ENCODE measurements around the gene COG5. TPM values are rescaled to one million over a fixed set of nuclear protein-coding genes. Genes with fewer than 3 reads are reported as not detected.

The COG5 gene
- total RNA-seq, 1 experiment from 2014 or later: 29.1 TPM

GRCh38 chr7:107309296-107309695 is 254.4 kb downstream of the COG5 start:
- Histone ChIP-seq H3K27ac (ENCODE audit: low read length) (no peak overlapping the region), H3K4me3 (ENCODE audit: low read depth in 2 of 2, low read length in 2 of 2) (no peak overlapping the region), H3K4me1 (ENCODE audit: control insufficient read depth, insufficient read depth, low read length) (no peaks in the 10 kb centered on the region), H3K9me3 (ENCODE audit: control insufficient read depth, insufficient read depth, low read depth, low read length) (no peaks in the 10 kb centered on the region), H3K27me3 (ENCODE audit: control insufficient read depth, insufficient read depth, low read length) (no peaks in the 10 kb centered on the region), H3K36me3 (ENCODE audit: control insufficient read depth, insufficient read depth, low read length) (no peaks in the 10 kb centered on the region)
- DNase-seq (ENCODE audit: low read depth, low spot score): no peak
- no TSS peak for BruUV-seq (replicated peaks)
- POLR2A ChIA-PET: no interaction called here
- in situ Hi-C loops (cut with HindIII; ENCODE audit: low pct_unique_long_range_greater_than_20kb, low sequenced_read_pairs) (no loop called here), intact Hi-C loops (cut with micrococcal nuclease; ENCODE audit: unreplicated experiment) (no loop called here)
- CTCF ChIA-PET: no interaction called here
- TF ChIP-seq POLR2AphosphoS5 (IDR thresholded peaks at IDR 0.05; ENCODE audit: low read depth, low read length): no peak
- no peak for TF ChIP-seq CTCF (IDR thresholded peaks at IDR 0.05)
- TF ChIP-seq SIN3A (IDR thresholded peaks at IDR 0.05; ENCODE audit: borderline replicate concordance, insufficient read depth, low read depth, low read length): no peak
- no peak for TF ChIP-seq TCF7L2 (IDR thresholded peaks at IDR 0.05; ENCODE audit: low read depth, low read length)
- no peak for TF ChIP-seq REST (IDR thresholded peaks at IDR 0.05; ENCODE audit: insufficient read depth in 1 of 2, low read depth in 2 of 2, low read length in 1 of 2)
- no peak for ATAC-seq

GRCh38 chr7:107304636-107305035 is 259.1 kb downstream of the COG5 start:
- H3K4me1 ChIP-seq (ENCODE audit: control insufficient read depth, insufficient read depth, low read length): no peaks in the 10 kb centered on the region
- no peaks in the 10 kb centered on the region for H3K9me3 ChIP-seq (ENCODE audit: control insufficient read depth, insufficient read depth, low read depth, low read length)
- H3K36me3 ChIP-seq (ENCODE audit: control insufficient read depth, insufficient read depth, low read length): no peaks in the 10 kb centered on the region
- no peak overlapping the region for H3K4me3 ChIP-seq (ENCODE audit: low read depth in 2 of 2, low read length in 2 of 2)
- intact Hi-C loops (cut with micrococcal nuclease; ENCODE audit: unreplicated experiment): no loop called here
- DNase-seq (ENCODE audit: low read depth, low spot score) (no peak), ATAC-seq (no peak)
- ChIA-PET POLR2A (no interaction called here), CTCF (no interaction called here)
- TF ChIP-seq CTCF (IDR thresholded peaks at IDR 0.05): no peak
- TF ChIP-seq REST (IDR thresholded peaks at IDR 0.05; ENCODE audit: insufficient read depth in 1 of 2, low read depth in 2 of 2, low read length in 1 of 2): no peak
- TF ChIP-seq POLR2AphosphoS5 (IDR thresholded peaks at IDR 0.05; ENCODE audit: low read depth, low read length): no peak
- no peak for TF ChIP-seq SIN3A (IDR thresholded peaks at IDR 0.05; ENCODE audit: borderline replicate concordance, insufficient read depth, low read depth, low read length)
- TF ChIP-seq TCF7L2 (IDR thresholded peaks at IDR 0.05; ENCODE audit: low read depth, low read length): no peak
- BruUV-seq (replicated peaks): no TSS peak
- in situ Hi-C loops (cut with HindIII; ENCODE audit: low pct_unique_long_range_greater_than_20kb, low sequenced_read_pairs): no loop called here
- no peak overlapping the region for H3K27ac ChIP-seq (ENCODE audit: low read length)
- no peaks in the 10 kb centered on the region for H3K27me3 ChIP-seq (ENCODE audit: control insufficient read depth, insufficient read depth, low read length)
